Testis (tissue), 3 donors: Measurements from ENCODE around the gene HOXB7. TPM values are rescaled to one million over a fixed set of nuclear protein-coding genes. Genes with fewer than 3 reads are reported as not detected.

ENCODE experiments used
- DNase-seq: peaks from one replicate; pipeline ENCODE4 v3.0.0-alpha.2; 2019
- H3K27ac ChIP-seq, 2 donors: fragments of 200-600 bp; sonication (generic); one replicate each; pipeline ENCODE4 v1.5.1; 2019
- H3K27me3 ChIP-seq: fragments of 200-600 bp; sonication (generic); one replicate; pipeline ENCODE4 v1.5.1; 2019
- H3K36me3 ChIP-seq: fragments of 200-600 bp; sonication (generic); one replicate; pipeline ENCODE4 v1.5.1; 2017; ENCODE audit warnings: low read depth; ENCODE audit errors: missing control alignments
- H3K4me1 ChIP-seq: fragments of 200-600 bp; sonication (generic); one replicate; pipeline ENCODE4 v1.5.1; 2019
- H3K4me3 ChIP-seq, 2 donors: fragments of 200-600 bp; sonication (generic); one replicate each; pipeline ENCODE4 v1.5.1; 2017 to 2019
- H3K9me3 ChIP-seq: fragments of 200-600 bp; sonication (generic); one replicate; pipeline ENCODE4 v1.5.1; 2017
- CTCF ChIP-seq, 3 experiments: fragments of 450-650 bp in 2 of 3; fragments of 200-600 bp in 1 of 3; sonication (generic) in 1 of 3; IDR thresholded peaks; one replicate each; pipeline ENCODE4 v1.5.1; 2016 to 2019; ENCODE audit warnings: antibody characterized with exemption in 3 of 3, mild to moderate bottlenecking in 2 of 3, moderate library complexity in 1 of 3
- POLR2A ChIP-seq: fragments of 450-650 bp; IDR thresholded peaks from one replicate; pipeline ENCODE4 v1.6.1; 2017; ENCODE audit warnings: antibody characterized with exemption, mild to moderate bottlenecking, moderate library complexity
- WGBS, 2 donors: methylation state at CpG; one replicate each; pipeline ENCODE4 v1.1.5; 2018; 5-methylcytosine and 5-hydroxymethylcytosine counted together
- intact Hi-C: fragments of 100-400 bp; cut with DNase I; formaldehyde crosslinking; loops from one replicate; pipeline ENCODE4 v1.15.1; 2023; ENCODE audit warnings: low total_unique reads
- polyA plus RNA-seq: library from polyadenylated mRNA; stranded (reverse); fragments of 350-450 nt; fragmentation: Illumina TruSeq; extraction: RNeasy Lipid Tissue Mini Kit (QIAGEN cat#74804); gene quantifications from one replicate; pipeline ENCODE4 v1.2.3, GENCODE V29; 2014; ENCODE audit warnings: low read depth, low replicate concordance; ENCODE audit not compliant: insufficient read depth
- total RNA-seq, 2 donors: library from RNA; depleted of rRNA; stranded (reverse); fragments of >200 nt; gene quantifications; one replicate each; pipeline ENCODE4 v1.2.3, GENCODE V29; 2016

Gene HOXB7
- total and polyA plus RNA-seq, 3 donors from 2014 or later: 2.8 to 4.4 (median 3.2) TPM

- WGBS, 2 donors: 44 to 60% methylated on average over 5 of the region's 5 CpGs
- DNase-seq: no peak
- intact Hi-C loops: no loop called here
- Histone ChIP-seq H3K4me1 (peaks cover 7% of the 10 kb centered on the region), H3K27ac (no peak overlapping the region), H3K4me3 (no peak overlapping the region), H3K27me3 (no peaks in the 10 kb centered on the region), H3K36me3 (no peaks in the 10 kb centered on the region), H3K9me3 (no peaks in the 10 kb centered on the region)
- TF ChIP-seq POLR2A (no peak), CTCF (IDR thresholded peaks at IDR 0.05) (no peak)
Observed at GRCh38 chr17:48629411-48629759, 18.6 kb upstream of the HOXB7 start.

- no peak for DNase-seq
- WGBS, 2 donors: 28 to 35% methylated on average over 5 of the region's 5 CpGs
- no peak overlapping the region for H3K27ac ChIP-seq
- peaks cover 7% of the 10 kb centered on the region for H3K4me1 ChIP-seq
- H3K36me3 ChIP-seq: no peaks in the 10 kb centered on the region
- intact Hi-C loops: no loop called here
- no peak for TF ChIP-seq POLR2A
- no peak for TF ChIP-seq CTCF (IDR thresholded peaks at IDR 0.05)
- no peaks in the 10 kb centered on the region for H3K9me3 ChIP-seq
- no peaks in the 10 kb centered on the region for H3K27me3 ChIP-seq
- no peak overlapping the region for H3K4me3 ChIP-seq
Observed at GRCh38 chr17:48628649-48629410, 18.0 kb upstream of the HOXB7 start.

- no peaks in the 10 kb centered on the region for H3K27me3 ChIP-seq
- WGBS, 2 donors: 24 to 45% methylated on average over 27 of the region's 27 CpGs
Observed at GRCh38 chr17:48627623-48628521, 17.1 kb upstream of the HOXB7 start.

GRCh38 chr17:48627118-48627597 lies 16.3 kb upstream of the HOXB7 start:
- Histone ChIP-seq H3K36me3 (no peaks in the 10 kb centered on the region), H3K27me3 (no peaks in the 10 kb centered on the region), H3K4me3 (no peak overlapping the region), H3K9me3 (no peaks in the 10 kb centered on the region), H3K27ac (no peak overlapping the region), H3K4me1 (peaks cover 7% of the 10 kb centered on the region)
- DNase-seq: no peak
- TF ChIP-seq POLR2A (no peak), CTCF (IDR thresholded peaks at IDR 0.05) (no peak)
- intact Hi-C loops: no loop called here
- 5 to 18% methylated on average over 5 of the region's 5 CpGs for WGBS, 2 donors

More at GRCh38 chr17:48627623-48628521, 17.1 kb upstream of the HOXB7 start:
- Histone ChIP-seq H3K9me3 (no peaks in the 10 kb centered on the region), H3K36me3 (no peaks in the 10 kb centered on the region), H3K27ac (no peak overlapping the region), H3K4me3 (no peak overlapping the region), H3K4me1 (peaks cover 7% of the 10 kb centered on the region)
- TF ChIP-seq CTCF (IDR thresholded peaks at IDR 0.05) (no peak), POLR2A (no peak)
- no peak for DNase-seq
- intact Hi-C loops: no loop called here
